IMR-90 (cell line): ENCODE results near the gene LIPH. TPM values are rescaled to one million over a fixed set of nuclear protein-coding genes. Genes with fewer than 3 reads are reported as not detected.

ENCODE experiments used
- ATAC-seq: fragments of 200-7000 bp; cut with Tn5 transposase; 2 replicates; pipeline ENCODE4 v1.9.1; 2020; ENCODE audit warnings: low read depth, mild to moderate bottlenecking, moderate library complexity
- BruUV-seq: library from RNA; stranded (reverse); fragments of 400-500 nt; replicated peaks from 2 replicates; lab custom pipeline; 2021; lab: Mats Ljungman, UMichigan
- CTCF ChIA-PET: fragments of 300-600 bp; formaldehyde crosslinking; extraction: SDS; loops from one replicate; lab custom pipeline; 2021; ENCODE audit warnings: antibody characterized with exemption; lab: Yijun Ruan, JAX
- POLR2A ChIA-PET: fragments of 300-600 bp; sonication (Branson Sonifier 250); formaldehyde crosslinking; loops from one replicate; lab custom pipeline; 2022; ENCODE audit warnings: antibody characterized with exemption; ENCODE audit not compliant: unreplicated experiment; lab: Charles Lee
- DNase-seq: peaks from one replicate; pipeline ENCODE4 v3.0.0; 2013
- H2AFZ ChIP-seq: replicated peaks from 2 replicates; pipeline ENCODE3; 2013; ENCODE audit warnings: low read length, mild to moderate bottlenecking; ENCODE audit not compliant: poor library complexity
- H2AK5ac ChIP-seq: 2 replicates; pipeline ENCODE4 v1.6.1; 2013; ENCODE audit warnings: low read depth, low read length, inconsistent platforms
- H2AK9ac ChIP-seq: replicated peaks from 2 replicates; pipeline ENCODE3; 2013; ENCODE audit warnings: mild to moderate bottlenecking, low read depth, low read length, moderate library complexity; ENCODE audit not compliant: poor library complexity
- H2BK120ac ChIP-seq: 2 replicates; pipeline ENCODE4 v1.6.1; 2013; ENCODE audit warnings: low read depth, low read length, inconsistent platforms
- H2BK15ac ChIP-seq: 3 replicates; pipeline ENCODE4 v1.6.1; 2013; ENCODE audit warnings: low read depth, low read length, inconsistent platforms
- H2BK20ac ChIP-seq: 2 replicates; pipeline ENCODE4 v1.6.1; 2013; ENCODE audit warnings: low read depth, mild to moderate bottlenecking, inconsistent platforms, low read length, moderate library complexity
- H2BK5ac ChIP-seq: 2 replicates; pipeline ENCODE4 v1.6.1; 2013; ENCODE audit warnings: mild to moderate bottlenecking, low read depth, low read length, inconsistent platforms; ENCODE audit not compliant: poor library complexity, severe bottlenecking
- H3K14ac ChIP-seq: replicated peaks from 2 replicates; pipeline ENCODE4 v1.6.1; 2013; ENCODE audit warnings: low read depth, low read length, inconsistent platforms
- H3K18ac ChIP-seq: 2 replicates; pipeline ENCODE4 v1.6.1; 2013; ENCODE audit warnings: low read depth, low read length, control low read depth
- H3K23ac ChIP-seq: 2 replicates; pipeline ENCODE4 v1.6.1; 2013; ENCODE audit warnings: low read depth, low read length, inconsistent platforms
- H3K27ac ChIP-seq: 2 replicates; pipeline ENCODE4 v1.5.1; 2013; ENCODE audit warnings: mild to moderate bottlenecking, control low read depth, low read length; ENCODE audit not compliant: insufficient read depth
- H3K27me3 ChIP-seq: 2 replicates; pipeline ENCODE4 v1.6.1; 2013; ENCODE audit warnings: low read length; ENCODE audit not compliant: control insufficient read depth, insufficient read depth
- H3K36me3 ChIP-seq: 2 replicates; pipeline ENCODE4 v1.6.1; 2013; ENCODE audit warnings: low read length, mixed read lengths; ENCODE audit not compliant: control insufficient read depth, insufficient read depth
- H3K4ac ChIP-seq: 2 replicates; pipeline ENCODE4 v1.6.1; 2013; ENCODE audit warnings: low read depth, low read length, inconsistent platforms
- H3K4me1 ChIP-seq: 2 replicates; pipeline ENCODE4 v1.6.1; 2013; ENCODE audit warnings: low read length, mixed read lengths; ENCODE audit not compliant: control insufficient read depth, insufficient read depth
- H3K4me2 ChIP-seq: 2 replicates; pipeline ENCODE4 v1.6.1; 2013; ENCODE audit warnings: low read depth, mild to moderate bottlenecking, control low read depth, low read length, moderate library complexity
- H3K4me3 ChIP-seq: 2 replicates; pipeline ENCODE4 v1.5.1; 2013; ENCODE audit warnings: low read depth, mild to moderate bottlenecking, control low read depth, low read length, moderate library complexity; ENCODE audit not compliant: insufficient read depth
- H3K56ac ChIP-seq: 2 replicates; pipeline ENCODE4 v1.6.1; 2013; ENCODE audit warnings: low read length, inconsistent platforms; ENCODE audit not compliant: insufficient read depth; ENCODE audit errors: extremely low read depth
- H3K79me1 ChIP-seq, 2 experiments: 2 replicates each; pipeline ENCODE4 v1.6.1; 2013; ENCODE audit warnings: low read length in 2 of 2, inconsistent platforms in 1 of 2, low read depth in 1 of 2
- H3K9ac ChIP-seq: 2 replicates; pipeline ENCODE4 v1.6.1; 2013; ENCODE audit warnings: low read depth, low read length, control low read depth
- H3K9me1 ChIP-seq: 2 replicates; pipeline ENCODE4 v1.6.1; 2013; ENCODE audit warnings: low read length, inconsistent platforms; ENCODE audit not compliant: insufficient read depth
- H3K9me3 ChIP-seq: 2 replicates; pipeline ENCODE4 v1.6.1; 2013; ENCODE audit warnings: low read length; ENCODE audit not compliant: control insufficient read depth, insufficient read depth
- H4K20me1 ChIP-seq: 2 replicates; pipeline ENCODE4 v1.6.1; 2013; ENCODE audit warnings: low read length, inconsistent platforms; ENCODE audit not compliant: insufficient read depth
- H4K5ac ChIP-seq: 2 replicates; pipeline ENCODE4 v1.6.1; 2013; ENCODE audit warnings: mild to moderate bottlenecking, low read depth, low read length, control low read depth
- H4K8ac ChIP-seq, 2 experiments: 2 replicates each; pipeline ENCODE4 v1.6.1; 2013; ENCODE audit warnings: low read depth in 2 of 2, low read length in 2 of 2, control low read depth in 1 of 2, inconsistent platforms in 1 of 2
- H4K91ac ChIP-seq: 2 replicates; pipeline ENCODE4 v1.6.1; 2013; ENCODE audit warnings: low read depth, low read length, inconsistent platforms; ENCODE audit not compliant: insufficient read depth
- POLR2A ChIP-seq: IDR thresholded peaks from 2 replicates; pipeline ENCODE4 v1.6.1; 2012; ENCODE audit warnings: mild to moderate bottlenecking, low read depth, low read length
- WGBS, 2 experiments: methylation state at CpG; one replicate each; pipeline versions ENCODE4 v1.1.5 to v1.1.7; 2013; ENCODE audit warnings: missing lambda C conversion rate in 2 of 2; ENCODE audit not compliant: insufficient read length in 1 of 2; ENCODE audit errors: extremely low coverage in 2 of 2; 5-methylcytosine and 5-hydroxymethylcytosine counted together
- dilution Hi-C: fragments of 300-500 bp; cut with HindIII; formaldehyde crosslinking; loops from one replicate; pipeline ENCODE4 v1.14.3; 2018; ENCODE audit warnings: low sequenced_read_pairs; ENCODE audit not compliant: unreplicated experiment
- in situ Hi-C: fragments of 300-500 bp; cut with MboI; formaldehyde crosslinking; loops from 3 replicates; pipeline ENCODE4 v1.14.3; 2019; ENCODE audit warnings: low sequenced_read_pairs, inconsistent platforms, mixed read lengths
- intact Hi-C: fragments of 100-400 bp; cut with micrococcal nuclease; formaldehyde crosslinking; loops from 2 replicates; pipeline ENCODE4 v1.10.0; 2022
- polyA plus RNA-seq, 3 experiments: library from polyadenylated mRNA; depleted of rRNA; stranded (reverse); fragments of >200 nt; gene quantifications; 2 replicates each; pipeline ENCODE4 v1.2.3, GENCODE V29; 2012; ENCODE audit warnings: low replicate concordance in 1 of 3
- total RNA-seq: library from RNA; depleted of rRNA; stranded (reverse); fragments of >200 nt; gene quantifications from 2 replicates; pipeline ENCODE4 v1.2.3, GENCODE V29; 2012

LIPH gene
- total and polyA plus RNA-seq, 2 of the 4 experiments (the other 2 are of a cell fraction), result 0.27 to 0.36 TPM

GRCh38 chr3:185503521-185503920 lies 48.9 kb downstream of the LIPH start:
- no peaks in the 10 kb centered on the region for H3K9me3 ChIP-seq
- no peak overlapping the region for H2AK5ac ChIP-seq
- H3K4me2 ChIP-seq, result no peak overlapping the region
- no peaks in the 10 kb centered on the region for H4K20me1 ChIP-seq
- ATAC-seq, result no peak
- peaks cover 19% of the 10 kb centered on the region for H3K27me3 ChIP-seq
- H3K4me1 ChIP-seq, result no peaks in the 10 kb centered on the region
- H2BK20ac ChIP-seq, result no peak overlapping the region
- H2BK5ac ChIP-seq, result no peak overlapping the region
- intact Hi-C loops (no loop called here), in situ Hi-C loops (no loop called here), dilution Hi-C loops (no loop called here)
- no peak overlapping the region for H3K27ac ChIP-seq
- H4K91ac ChIP-seq, result no peak overlapping the region
- H2AFZ ChIP-seq, result no peak overlapping the region
- no peak overlapping the region for H3K14ac ChIP-seq
- no peak for DNase-seq
- BruUV-seq, result no TSS peak
- H3K79me1 ChIP-seq, result no peaks in the 10 kb centered on the region
- no peaks in the 10 kb centered on the region for H3K9me1 ChIP-seq
- WGBS, 2 experiments, result no CpG with 5 or more reads among the region's 1 CpG
- peak overlapping the region; percentile 35 for H2AK9ac ChIP-seq
- no peak overlapping the region for H3K56ac ChIP-seq
- H2BK15ac ChIP-seq, result no peak overlapping the region
- H2BK120ac ChIP-seq, result no peak overlapping the region
- H3K36me3 ChIP-seq, result no peaks in the 10 kb centered on the region
- H3K18ac ChIP-seq, result no peak overlapping the region
- H4K8ac ChIP-seq, result no peak overlapping the region
- no peak overlapping the region for H3K23ac ChIP-seq
- no peak overlapping the region for H3K9ac ChIP-seq
- TF ChIP-seq POLR2A, result no peak
- no peak overlapping the region for H3K4me3 ChIP-seq
- ChIA-PET CTCF (no interaction called here), POLR2A (no interaction called here)
- H4K5ac ChIP-seq, result no peak overlapping the region
- H3K4ac ChIP-seq, result no peak overlapping the region
